Measurements from ENCODE around the gene S100B. TPM values are rescaled to one million over a fixed set of nuclear protein-coding genes. Genes with fewer than 3 reads are reported as not detected.
"Not testable (repeated sequence)": the region's sequence is repeated elsewhere in the genome, so short reads cannot be mapped to it uniquely, and the experiment has no call there.

S100B gene
- total and polyA plus RNA-seq, 2 donors = 36.5 to 46.3 TPM

DNA sequence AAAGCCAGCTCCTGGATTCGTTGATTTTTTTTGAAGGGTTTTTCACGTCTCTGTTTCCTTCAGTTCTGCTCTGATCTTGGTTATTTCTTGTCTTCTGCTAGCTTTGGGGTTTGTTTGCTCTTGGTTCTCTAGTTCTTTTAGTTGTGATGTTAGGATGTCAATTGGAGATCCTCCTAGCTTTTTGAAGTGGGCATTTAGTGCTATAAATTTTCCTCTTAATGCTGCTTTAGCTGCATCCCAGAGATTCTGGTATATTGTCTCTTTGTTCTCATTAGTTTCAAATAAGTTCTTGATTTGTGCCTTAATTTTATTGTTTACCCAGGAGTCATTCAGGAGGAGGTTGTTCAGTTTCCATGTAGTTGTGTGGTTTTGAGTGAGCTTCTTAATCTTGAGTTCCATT is 25.5 kb downstream of the S100B start:
- H3K27me3 ChIP-seq (ENCODE audit: control insufficient read depth in 2 of 2, insufficient read depth in 1 of 2, low read length in 1 of 2); H3K27ac ChIP-seq (ENCODE audit: low read depth in 1 of 2, low read length in 1 of 2); H3K36me3 ChIP-seq (ENCODE audit: control insufficient read depth in 2 of 2, insufficient read depth in 2 of 2, low read length in 1 of 2); DNase-seq (ENCODE audit: low read depth in 6 of 9, low spot score in 9 of 9); H3K4me1 ChIP-seq (ENCODE audit: control insufficient read depth in 2 of 2, insufficient read depth in 2 of 2, low read length in 2 of 2); H3K4me3 ChIP-seq (ENCODE audit: low read length in 2 of 2): not testable (repeated sequence)
- peaks cover 1 to 14% of the 10 kb centered on the region in 2 donors for H3K9me3 ChIP-seq (ENCODE audit: control insufficient read depth in 2 of 2, insufficient read depth in 1 of 2, low read length in 1 of 2)
- WGBS = 98% methylated on average over 2 of the region's 2 CpGs

DNA sequence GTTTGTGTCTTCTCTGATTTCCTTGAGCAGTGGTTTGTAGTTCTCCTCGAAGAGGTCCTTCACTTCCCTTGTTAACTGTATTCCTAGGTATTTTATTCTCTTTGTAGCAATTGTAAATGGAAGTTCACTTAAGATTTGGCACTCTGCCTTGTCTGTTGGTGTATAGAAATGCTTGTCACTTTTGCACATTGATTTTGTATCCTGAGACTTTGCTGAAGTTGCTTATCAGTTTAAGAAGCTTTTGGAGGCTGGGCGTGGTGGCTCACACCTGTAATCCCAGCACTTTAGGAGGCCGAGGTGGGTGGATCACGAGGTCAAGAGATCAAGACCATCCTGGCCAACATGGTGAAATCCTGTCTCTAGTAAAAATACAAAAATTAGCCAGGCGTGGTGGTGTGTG is 27.1 kb downstream of the S100B start:
- H3K27ac ChIP-seq (ENCODE audit: low read depth in 1 of 2, low read length in 1 of 2); H3K27me3 ChIP-seq (ENCODE audit: control insufficient read depth in 2 of 2, insufficient read depth in 1 of 2, low read length in 1 of 2); H3K4me1 ChIP-seq (ENCODE audit: control insufficient read depth in 2 of 2, insufficient read depth in 2 of 2, low read length in 2 of 2); H3K4me3 ChIP-seq (ENCODE audit: low read length in 2 of 2); DNase-seq (ENCODE audit: low read depth in 6 of 9, low spot score in 9 of 9): not testable (repeated sequence)
- Histone ChIP-seq H3K9me3 (ENCODE audit: control insufficient read depth in 2 of 2, insufficient read depth in 1 of 2, low read length in 1 of 2) (peaks cover 1 to 10% of the 10 kb centered on the region in 2 donors), H3K36me3 (ENCODE audit: control insufficient read depth in 2 of 2, insufficient read depth in 2 of 2, low read length in 1 of 2) (peaks cover 0 to 12% of the 10 kb centered on the region in 2 donors)
- 95% methylated on average over 5 of the region's 5 CpGs for WGBS

DNA sequence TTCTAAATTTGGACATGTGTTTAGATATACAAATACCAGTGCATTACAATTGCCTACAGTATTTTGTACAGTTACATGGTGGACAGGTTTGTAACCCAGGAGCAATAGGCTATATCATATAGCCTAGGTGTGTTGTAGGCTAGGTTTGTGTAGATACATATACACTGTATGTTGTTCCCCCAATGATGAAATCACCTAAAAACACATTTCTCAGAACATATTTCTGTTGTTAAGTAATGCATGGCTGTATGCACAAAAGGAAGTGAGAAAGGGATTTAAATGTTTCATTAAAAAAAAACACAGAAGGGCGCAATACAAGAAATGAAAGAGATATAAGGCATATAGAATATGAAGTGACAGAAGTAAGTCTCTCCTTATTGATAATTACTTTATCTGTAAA is 32.0 kb downstream of the S100B start:
- Histone ChIP-seq H3K4me1 (ENCODE audit: control insufficient read depth in 2 of 2, insufficient read depth in 2 of 2, low read length in 2 of 2) (no peaks in the 10 kb centered on the region), H3K9me3 (ENCODE audit: control insufficient read depth in 2 of 2, insufficient read depth in 1 of 2, low read length in 1 of 2) (no peaks in the 10 kb centered on the region), H3K27ac (ENCODE audit: low read depth in 1 of 2, low read length in 1 of 2) (no peak overlapping the region), H3K27me3 (ENCODE audit: control insufficient read depth in 2 of 2, insufficient read depth in 1 of 2, low read length in 1 of 2) (no peaks in the 10 kb centered on the region), H3K4me3 (ENCODE audit: low read length in 2 of 2) (no peak overlapping the region), H3K36me3 (ENCODE audit: control insufficient read depth in 2 of 2, insufficient read depth in 2 of 2, low read length in 1 of 2) (peaks cover 11 to 23% of the 10 kb centered on the region in 2 donors)
- WGBS = 96% methylated on average over 1 of the region's 1 CpG
- DNase-seq (ENCODE audit: low read depth in 6 of 9, low spot score in 9 of 9) = no peak

DNA sequence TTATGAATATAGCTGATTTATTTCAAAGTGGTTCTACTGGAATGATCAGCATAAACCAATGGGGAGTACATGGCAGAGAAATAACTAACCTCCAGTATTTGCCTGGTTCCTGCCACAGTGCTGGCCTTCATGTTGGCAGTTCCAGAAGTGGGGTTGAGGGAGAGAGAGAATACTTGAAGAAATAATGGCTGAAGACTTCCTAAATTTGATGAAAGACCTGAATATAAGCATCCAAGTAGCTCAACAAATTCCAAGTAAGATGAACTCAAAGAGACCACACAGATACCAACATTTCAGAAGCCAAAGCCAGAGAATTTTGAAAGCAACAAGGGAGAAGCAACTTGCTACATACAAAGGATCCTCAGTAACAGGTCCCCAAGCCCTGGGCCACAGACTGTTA is 34.3 kb downstream of the S100B start:
- H3K36me3 ChIP-seq (ENCODE audit: control insufficient read depth in 2 of 2, insufficient read depth in 2 of 2, low read length in 1 of 2) = peaks cover 34 to 42% of the 10 kb centered on the region in 2 donors
- no peaks in the 10 kb centered on the region for H3K27me3 ChIP-seq (ENCODE audit: control insufficient read depth in 2 of 2, insufficient read depth in 1 of 2, low read length in 1 of 2)
- H3K27ac ChIP-seq (ENCODE audit: low read depth in 1 of 2, low read length in 1 of 2) = no peak overlapping the region
- H3K9me3 ChIP-seq (ENCODE audit: control insufficient read depth in 2 of 2, insufficient read depth in 1 of 2, low read length in 1 of 2) = no peaks in the 10 kb centered on the region
- no peak for DNase-seq (ENCODE audit: low read depth in 6 of 9, low spot score in 9 of 9)
- H3K4me3 ChIP-seq (ENCODE audit: low read length in 2 of 2) = no peak overlapping the region
- H3K4me1 ChIP-seq (ENCODE audit: control insufficient read depth in 2 of 2, insufficient read depth in 2 of 2, low read length in 2 of 2) = no peaks in the 10 kb centered on the region

DNA sequence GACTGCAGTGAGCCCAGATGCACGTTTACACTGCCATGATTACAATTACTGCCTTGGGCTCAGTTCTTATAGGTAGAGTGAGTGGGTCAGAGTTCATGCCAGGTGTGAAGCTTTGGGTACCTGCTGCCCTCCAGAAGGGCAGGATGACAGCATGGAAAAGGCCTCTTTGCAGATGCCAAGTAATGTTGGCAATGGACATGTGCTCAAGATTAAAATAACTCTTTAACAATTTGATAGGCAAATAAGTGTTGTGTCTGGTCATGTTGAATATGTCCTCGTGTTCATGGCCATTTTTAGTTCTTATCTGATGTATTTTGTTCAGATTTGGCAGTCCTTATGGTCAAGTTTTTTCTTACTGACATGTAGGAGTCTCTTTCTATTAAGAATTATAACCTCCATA is 34.8 kb downstream of the S100B start:
- no peak overlapping the region for H3K4me3 ChIP-seq (ENCODE audit: low read length in 2 of 2)
- H3K36me3 ChIP-seq (ENCODE audit: control insufficient read depth in 2 of 2, insufficient read depth in 2 of 2, low read length in 1 of 2) = peaks cover 39 to 45% of the 10 kb centered on the region in 2 donors
- DNase-seq (ENCODE audit: low read depth in 6 of 9, low spot score in 9 of 9) = no peak
- no peaks in the 10 kb centered on the region for H3K4me1 ChIP-seq (ENCODE audit: control insufficient read depth in 2 of 2, insufficient read depth in 2 of 2, low read length in 2 of 2)
- H3K27ac ChIP-seq (ENCODE audit: low read depth in 1 of 2, low read length in 1 of 2) = no peak overlapping the region
- no peaks in the 10 kb centered on the region for H3K27me3 ChIP-seq (ENCODE audit: control insufficient read depth in 2 of 2, insufficient read depth in 1 of 2, low read length in 1 of 2)
- H3K9me3 ChIP-seq (ENCODE audit: control insufficient read depth in 2 of 2, insufficient read depth in 1 of 2, low read length in 1 of 2) = no peaks in the 10 kb centered on the region
- 94% methylated on average over 2 of the region's 2 CpGs for WGBS

DNA sequence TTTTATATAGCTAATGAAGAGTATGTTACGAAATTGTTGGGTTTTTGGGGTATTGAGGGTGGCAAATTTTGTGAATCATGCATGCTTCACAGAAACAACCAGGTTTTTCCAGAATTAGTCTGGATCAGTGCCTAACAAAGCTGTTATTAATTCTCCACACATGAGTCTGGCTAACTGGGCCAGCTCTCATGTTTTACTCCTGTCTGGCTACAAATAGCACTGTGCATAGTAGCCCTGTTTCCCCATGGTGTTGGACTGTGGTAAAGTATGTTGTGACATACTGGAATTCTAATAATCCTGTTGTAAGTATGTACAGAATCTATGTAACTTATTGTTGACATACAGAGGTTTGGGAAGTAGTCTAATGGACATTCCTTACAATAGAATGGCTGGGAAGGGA is 35.8 kb downstream of the S100B start:
- Histone ChIP-seq H3K27me3 (ENCODE audit: control insufficient read depth in 2 of 2, insufficient read depth in 1 of 2, low read length in 1 of 2) (no peaks in the 10 kb centered on the region), H3K36me3 (ENCODE audit: control insufficient read depth in 2 of 2, insufficient read depth in 2 of 2, low read length in 1 of 2) (peaks cover 46 to 52% of the 10 kb centered on the region in 2 donors), H3K27ac (ENCODE audit: low read depth in 1 of 2, low read length in 1 of 2) (no peak overlapping the region), H3K9me3 (ENCODE audit: control insufficient read depth in 2 of 2, insufficient read depth in 1 of 2, low read length in 1 of 2) (no peaks in the 10 kb centered on the region), H3K4me3 (ENCODE audit: low read length in 2 of 2) (no peak overlapping the region), H3K4me1 (ENCODE audit: control insufficient read depth in 2 of 2, insufficient read depth in 2 of 2, low read length in 2 of 2) (no peaks in the 10 kb centered on the region)
- 98% methylated on average over 1 of the region's 1 CpG for WGBS
- no peak for DNase-seq (ENCODE audit: low read depth in 6 of 9, low spot score in 9 of 9)

DNA sequence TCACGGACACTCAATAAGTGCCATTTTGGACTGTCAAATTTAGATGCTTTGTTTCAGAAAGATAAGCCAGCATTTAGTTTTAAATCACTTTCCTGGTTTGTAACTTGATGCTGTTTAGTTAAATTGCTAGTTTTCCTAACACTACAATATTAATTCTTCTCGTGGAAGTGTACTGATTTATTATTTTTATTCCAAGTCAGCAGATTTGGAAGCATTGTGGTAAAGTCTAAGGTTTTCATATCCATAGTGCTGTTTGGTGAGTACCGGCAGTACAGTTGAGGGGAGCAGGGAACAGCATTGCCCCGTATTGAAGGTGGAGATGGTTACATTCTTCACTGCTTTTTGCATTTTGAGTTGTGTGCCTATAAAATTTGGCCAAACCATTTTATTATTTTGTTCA is 36.3 kb downstream of the S100B start:
- 96% methylated on average over 4 of the region's 4 CpGs for WGBS
- Histone ChIP-seq H3K9me3 (ENCODE audit: control insufficient read depth in 2 of 2, insufficient read depth in 1 of 2, low read length in 1 of 2) (no peaks in the 10 kb centered on the region), H3K36me3 (ENCODE audit: control insufficient read depth in 2 of 2, insufficient read depth in 2 of 2, low read length in 1 of 2) (peaks cover 51 to 57% of the 10 kb centered on the region in 2 donors), H3K27ac (ENCODE audit: low read depth in 1 of 2, low read length in 1 of 2) (no peak overlapping the region), H3K4me1 (ENCODE audit: control insufficient read depth in 2 of 2, insufficient read depth in 2 of 2, low read length in 2 of 2) (no peaks in the 10 kb centered on the region), H3K27me3 (ENCODE audit: control insufficient read depth in 2 of 2, insufficient read depth in 1 of 2, low read length in 1 of 2) (no peaks in the 10 kb centered on the region), H3K4me3 (ENCODE audit: low read length in 2 of 2) (no peak overlapping the region)
- DNase-seq (ENCODE audit: low read depth in 6 of 9, low spot score in 9 of 9) = no peak

DNA sequence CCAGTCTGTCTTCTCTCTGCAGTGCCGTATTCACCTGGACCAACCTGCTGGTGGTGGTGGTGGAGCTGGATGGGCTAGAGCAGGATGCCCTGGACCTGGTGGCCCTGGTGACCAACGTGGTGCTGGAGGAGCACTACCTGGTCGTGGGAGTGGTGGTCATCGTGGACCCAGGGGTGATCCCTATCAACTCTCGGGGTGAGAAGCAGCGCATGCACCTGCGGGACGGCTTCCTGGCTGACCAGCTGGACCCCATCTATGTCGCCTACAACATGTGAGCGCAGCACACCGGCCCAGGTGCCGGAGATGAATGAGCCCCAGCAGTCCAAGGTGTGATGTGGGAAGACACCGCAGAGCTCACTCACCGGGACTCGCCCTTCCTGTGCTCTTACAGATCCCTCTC is 37.5 kb downstream of the S100B start:
- H3K27ac ChIP-seq (ENCODE audit: low read depth in 1 of 2, low read length in 1 of 2) = no peak overlapping the region
- H3K36me3 ChIP-seq (ENCODE audit: control insufficient read depth in 2 of 2, insufficient read depth in 2 of 2, low read length in 1 of 2) = peaks cover 61 to 62% of the 10 kb centered on the region in 2 donors
- DNase-seq (ENCODE audit: low read depth in 6 of 9, low spot score in 9 of 9) = no peak
- peaks cover 0 to 2% of the 10 kb centered on the region in 2 donors for H3K4me1 ChIP-seq (ENCODE audit: control insufficient read depth in 2 of 2, insufficient read depth in 2 of 2, low read length in 2 of 2)
- H3K4me3 ChIP-seq (ENCODE audit: low read length in 2 of 2) = no peak overlapping the region
- 91% methylated on average over 15 of the region's 15 CpGs for WGBS
- no peaks in the 10 kb centered on the region for H3K9me3 ChIP-seq (ENCODE audit: control insufficient read depth in 2 of 2, insufficient read depth in 1 of 2, low read length in 1 of 2)
- no peaks in the 10 kb centered on the region for H3K27me3 ChIP-seq (ENCODE audit: control insufficient read depth in 2 of 2, insufficient read depth in 1 of 2, low read length in 1 of 2)

DNA sequence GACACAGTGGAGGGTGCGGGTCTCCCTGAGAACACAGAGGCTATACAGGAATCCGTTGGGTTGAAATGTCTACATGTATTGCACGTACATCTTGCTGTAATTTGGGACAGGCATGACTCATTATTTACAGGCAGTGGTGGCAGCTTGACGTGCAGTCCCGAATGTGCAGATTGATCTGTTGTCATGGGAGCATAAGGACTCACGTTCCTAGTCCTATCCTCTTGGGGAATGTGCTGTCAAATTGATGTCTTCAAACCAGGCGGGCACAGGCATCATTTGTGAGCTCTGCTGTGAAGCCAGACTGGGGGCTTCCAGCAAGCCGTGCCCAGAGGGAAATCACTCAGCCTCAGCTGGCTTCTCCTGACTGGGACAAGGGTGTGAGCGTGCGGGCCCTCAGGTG is 40.5 kb downstream of the S100B start:
- WGBS = 95% methylated on average over 10 of the region's 10 CpGs
- H3K4me1 ChIP-seq (ENCODE audit: control insufficient read depth in 2 of 2, insufficient read depth in 2 of 2, low read length in 2 of 2) = peaks cover 0 to 30% of the 10 kb centered on the region in 2 donors
- H3K27ac ChIP-seq (ENCODE audit: low read depth in 1 of 2, low read length in 1 of 2) = no peak overlapping the region
- H3K9me3 ChIP-seq (ENCODE audit: control insufficient read depth in 2 of 2, insufficient read depth in 1 of 2, low read length in 1 of 2) = no peaks in the 10 kb centered on the region
- no peaks in the 10 kb centered on the region for H3K27me3 ChIP-seq (ENCODE audit: control insufficient read depth in 2 of 2, insufficient read depth in 1 of 2, low read length in 1 of 2)
- H3K4me3 ChIP-seq (ENCODE audit: low read length in 2 of 2) = no peak overlapping the region
- DNase-seq (ENCODE audit: low read depth in 6 of 9, low spot score in 9 of 9) = no peak
- peaks cover 72 to 78% of the 10 kb centered on the region in 2 donors for H3K36me3 ChIP-seq (ENCODE audit: control insufficient read depth in 2 of 2, insufficient read depth in 2 of 2, low read length in 1 of 2)
